Germinal center (tissue), 1 donor: ENCODE results near the gene ANXA1.

Source experiments
- DNase-seq: peaks from one replicate; pipeline ENCODE4 v3.0.0; 2012; ENCODE audit warnings: mixed read lengths, low spot score

ANXA1 gene, protein sequence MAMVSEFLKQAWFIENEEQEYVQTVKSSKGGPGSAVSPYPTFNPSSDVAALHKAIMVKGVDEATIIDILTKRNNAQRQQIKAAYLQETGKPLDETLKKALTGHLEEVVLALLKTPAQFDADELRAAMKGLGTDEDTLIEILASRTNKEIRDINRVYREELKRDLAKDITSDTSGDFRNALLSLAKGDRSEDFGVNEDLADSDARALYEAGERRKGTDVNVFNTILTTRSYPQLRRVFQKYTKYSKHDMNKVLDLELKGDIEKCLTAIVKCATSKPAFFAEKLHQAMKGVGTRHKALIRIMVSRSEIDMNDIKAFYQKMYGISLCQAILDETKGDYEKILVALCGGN

GRCh38 chr9:73151653-73152542, at the start of gene ANXA1:
Gene ANXA1 (plus strand): TSS chr9:73151865. CDS start chr9:73158536, 6,671 bp downstream.
- DNase-seq: no peak

DNA sequence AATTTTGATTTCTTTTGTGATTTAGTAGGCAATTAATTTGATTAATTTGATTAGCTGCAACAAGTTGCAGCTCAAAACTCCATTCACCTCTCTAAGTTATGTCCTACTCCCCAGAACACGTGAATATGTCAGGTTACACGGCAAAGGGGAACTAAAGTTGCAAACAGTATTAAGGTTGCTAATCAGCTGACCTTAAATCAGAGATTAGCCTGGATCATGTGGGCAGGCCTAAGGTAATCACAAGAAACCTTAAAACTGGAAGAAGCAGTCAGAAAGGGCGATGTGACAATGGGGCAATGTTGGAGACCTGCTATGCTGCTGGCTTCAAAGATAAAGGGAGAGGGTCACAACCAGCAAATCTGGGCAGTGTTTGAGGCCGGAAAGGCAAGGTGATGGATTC, 47.3 kb upstream of the ANXA1 start:
- no peak for DNase-seq

GRCh38 chr9:73104921-73105320, 46.7 kb upstream of the ANXA1 start:
- DNase-seq: no peak

GRCh38 chr9:73107489-73108069, 44.1 kb upstream of the ANXA1 start:
- peak; percentile 6 for DNase-seq

- DNase-seq: no peak
These were observed 37.6 kb upstream of the ANXA1 start for GRCh38 chr9:73114058-73114457.

- no peak for DNase-seq
These were observed 36.7 kb upstream of the ANXA1 start for GRCh38 chr9:73114958-73115357.

GRCh38 chr9:73116031-73116430, 35.6 kb upstream of the ANXA1 start:
- no peak for DNase-seq

- DNase-seq: no peak
These were observed 34.8 kb upstream of the ANXA1 start for GRCh38 chr9:73116880-73117279.

DNA sequence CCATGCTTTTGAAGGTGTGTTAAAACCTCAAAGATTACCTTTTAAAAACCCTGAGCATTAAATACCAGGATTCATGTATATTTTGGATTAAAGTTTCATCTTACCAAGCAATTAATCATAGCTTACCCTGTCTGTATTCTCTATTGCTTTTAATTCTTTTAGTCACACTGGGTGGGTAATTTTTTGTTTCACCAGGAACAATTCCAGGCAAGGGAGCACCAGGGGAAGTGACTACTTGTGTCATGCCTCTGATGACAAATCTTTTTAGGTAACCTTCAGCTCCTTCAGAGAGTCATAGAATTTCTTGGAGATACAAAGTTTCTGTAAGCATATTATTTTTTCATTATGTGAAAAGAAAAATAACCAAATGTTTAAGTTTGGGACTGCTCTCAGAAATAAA, 33.4 kb upstream of the ANXA1 start:
- DNase-seq: no peak

DNA sequence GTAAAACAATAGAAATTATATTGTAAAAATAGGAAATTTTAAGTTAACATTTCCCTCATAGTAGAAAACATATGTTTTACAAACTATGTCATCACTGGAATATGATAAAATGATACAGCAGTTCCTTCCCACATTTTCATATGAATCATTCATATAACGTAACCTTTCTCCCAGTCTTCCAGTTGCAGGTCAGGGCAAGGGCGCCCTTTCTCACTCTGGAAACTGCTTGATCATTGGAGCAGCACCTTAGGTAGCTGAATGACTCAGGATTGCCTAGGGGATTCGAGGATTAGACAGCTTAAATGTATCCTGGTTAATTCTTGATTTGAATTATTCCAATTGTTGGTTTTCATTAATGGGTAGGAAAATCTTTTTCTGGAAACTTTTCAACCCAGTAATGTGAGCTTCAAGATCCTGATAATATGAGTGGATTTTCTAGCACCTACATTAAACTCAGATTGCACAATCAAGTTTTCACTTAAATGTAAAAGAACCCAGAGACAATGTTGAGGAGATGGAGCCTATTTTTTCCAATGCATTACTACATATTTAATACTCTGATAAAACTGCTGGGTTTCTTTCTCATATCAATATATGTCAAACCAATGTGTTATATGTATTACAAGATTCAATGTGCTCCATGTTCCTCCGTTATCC, 32.6 kb upstream of the ANXA1 start:
- DNase-seq: no peak

DNA sequence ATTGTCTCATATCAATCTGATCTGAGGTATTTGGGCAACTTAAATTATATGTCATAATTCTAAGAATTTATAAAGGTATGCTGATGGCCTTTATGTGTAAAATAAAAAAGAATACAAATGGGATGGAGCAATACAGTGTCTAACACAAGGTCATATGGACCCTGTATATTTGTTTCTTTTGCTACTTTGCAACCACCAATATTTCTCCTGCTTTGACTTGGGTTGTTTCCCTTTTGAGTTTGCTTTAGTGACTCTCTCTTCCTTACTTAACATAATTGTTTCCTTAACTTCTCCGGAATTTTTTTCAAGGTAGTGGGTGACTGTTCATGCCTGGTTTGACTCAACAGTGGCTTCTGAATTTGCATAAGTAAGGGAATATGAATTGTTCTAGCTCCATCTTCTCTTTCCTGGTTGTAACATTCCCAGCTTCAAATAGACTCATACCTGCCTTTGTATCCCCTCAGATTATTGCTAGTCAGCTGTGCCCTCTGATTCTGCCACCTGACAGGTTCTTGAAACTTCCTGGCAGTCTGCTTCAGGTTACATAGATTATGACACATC, 30.2 kb upstream of the ANXA1 start:
- DNase-seq: no peak

- no peak for DNase-seq
These were observed 26.0 kb upstream of the ANXA1 start for GRCh38 chr9:73125651-73126050.

- no peak for DNase-seq
These were observed 21.6 kb upstream of the ANXA1 start for GRCh38 chr9:73129941-73130685.

GRCh38 chr9:73131461-73131860, 20.2 kb upstream of the ANXA1 start:
- DNase-seq: no peak

GRCh38 chr9:73132034-73132776, 19.5 kb upstream of the ANXA1 start:
- peak; percentile 3 for DNase-seq

DNA sequence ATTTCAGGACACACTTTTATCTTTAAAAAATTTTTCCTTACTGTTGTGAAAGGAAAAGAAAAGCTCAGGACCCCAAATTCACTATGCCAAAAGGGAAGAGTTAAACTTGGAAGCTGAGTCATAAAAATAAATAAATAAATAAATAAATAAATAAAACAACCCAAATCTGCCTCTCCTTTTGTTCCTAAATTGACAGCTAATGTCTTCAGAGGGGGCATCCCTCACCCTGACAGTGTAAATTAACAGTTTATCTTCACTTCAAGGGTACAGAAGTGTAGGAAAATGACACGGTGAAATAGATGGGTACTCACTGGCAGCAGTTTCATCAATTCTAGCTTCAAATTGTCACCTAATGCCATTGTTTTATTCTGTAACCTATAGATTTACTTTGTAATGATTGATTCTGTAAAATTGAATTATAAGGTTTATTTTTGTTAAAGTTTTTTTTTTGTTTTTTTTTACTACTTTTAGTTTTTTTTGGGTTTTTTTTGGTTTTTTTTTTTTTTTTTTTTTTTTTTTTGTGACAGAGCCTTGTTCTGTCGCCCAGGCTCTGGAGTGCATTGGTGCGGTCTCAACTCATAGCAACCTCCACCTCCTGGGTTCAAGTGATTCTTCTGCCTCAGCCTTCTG, 18.5 kb upstream of the ANXA1 start:
- no peak for DNase-seq

GRCh38 chr9:73133921-73134407, 17.7 kb upstream of the ANXA1 start:
- no peak for DNase-seq

DNA sequence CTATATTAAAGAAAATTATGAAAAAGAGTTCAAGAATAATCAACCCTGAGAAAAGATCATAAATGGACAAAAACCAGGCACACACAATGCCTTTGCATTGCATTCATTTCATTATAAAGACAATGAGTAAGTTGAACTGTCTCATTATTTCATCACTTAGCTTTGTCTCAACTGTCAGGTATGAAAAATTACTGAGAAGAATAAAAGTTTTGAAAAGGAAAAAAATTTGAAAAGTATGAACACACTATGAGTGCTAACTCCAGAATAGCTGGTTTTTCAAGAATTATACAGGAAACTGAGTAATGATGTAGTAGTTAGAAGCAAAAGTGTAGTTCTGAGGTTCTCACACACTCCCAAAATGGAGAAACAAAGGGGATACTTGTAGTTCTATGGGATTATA, 16.3 kb upstream of the ANXA1 start:
- DNase-seq: no peak

DNA sequence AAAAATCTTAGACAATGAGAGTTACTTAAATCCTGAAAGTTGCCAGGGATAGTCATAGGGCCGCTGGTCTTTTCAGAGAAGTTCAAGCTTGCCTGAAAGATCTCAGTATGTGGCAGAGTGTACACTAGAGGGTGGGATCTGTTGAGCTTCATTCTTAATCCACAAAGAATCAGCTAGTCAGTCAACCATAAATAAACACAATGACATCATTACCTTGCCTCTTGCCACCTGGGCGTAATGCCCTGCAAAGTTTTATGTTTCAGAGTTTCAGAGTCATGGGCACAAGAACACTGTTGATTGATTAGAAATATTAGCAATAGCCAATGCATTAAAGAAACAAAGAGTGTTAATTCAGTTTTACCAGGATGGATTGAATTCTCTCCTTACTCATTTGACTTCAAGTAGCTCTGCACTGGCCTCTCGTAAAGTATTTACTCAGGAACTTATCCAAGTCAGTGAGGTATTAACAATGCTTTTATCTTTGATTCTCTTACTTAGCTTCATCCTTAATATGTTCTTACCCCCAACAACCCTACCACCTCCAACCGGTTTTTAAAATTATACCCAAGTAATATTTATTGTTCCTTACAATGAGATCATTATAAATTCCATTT, 14.3 kb upstream of the ANXA1 start:
- DNase-seq: no peak
